Cardiac muscle cell (in vitro differentiated cells and primary cell): ENCODE data around the gene TNRC18. TPM values are rescaled to one million over a fixed set of nuclear protein-coding genes. Genes with fewer than 3 reads are reported as not detected.
"Not testable (repeated sequence)": the region's sequence is repeated elsewhere in the genome, so short reads cannot be mapped to it uniquely, and the experiment has no call there.

Experiments used
- DNase-seq, 2 donors: peaks; one replicate each; pipeline versions ENCODE4 v3.0.0 to v3.0.0-alpha.2; 2010 to 2017; ENCODE audit warnings: low read depth in 1 of 2, low spot score in 1 of 2
- H3K27ac ChIP-seq: fragments of 200-600 bp; sonication (generic); 2 replicates; pipeline ENCODE4 v1.5.1; 2016
- H3K27me3 ChIP-seq: fragments of 200-600 bp; sonication (generic); 2 replicates; pipeline ENCODE4 v1.6.0; 2016; ENCODE audit warnings: control low read depth
- H3K36me3 ChIP-seq: fragments of 200-600 bp; sonication (generic); 2 replicates; pipeline ENCODE4 v1.5.1; 2016; ENCODE audit warnings: control low read depth
- H3K4me1 ChIP-seq: fragments of 200-600 bp; sonication (generic); 2 replicates; pipeline ENCODE4 v1.8.1; 2017; ENCODE audit warnings: low read depth, mild to moderate bottlenecking, mixed run types
- H3K4me3 ChIP-seq: fragments of 200-600 bp; sonication (generic); 2 replicates; pipeline ENCODE4 v1.5.1; 2016; ENCODE audit warnings: mild to moderate bottlenecking
- H3K9me3 ChIP-seq: fragments of 200-600 bp; sonication (generic); 2 replicates; pipeline ENCODE4 v1.5.1; 2017; ENCODE audit warnings: low read depth, mild to moderate bottlenecking, control low read depth
- CTCF ChIP-seq: IDR thresholded peaks from 2 replicates; pipeline ENCODE4 v1.5.1; 2012; ENCODE audit warnings: low read depth, mild to moderate bottlenecking, low read length
- polyA plus RNA-seq: library from polyadenylated mRNA; unstranded; fragments of >200 nt; fragmentation: Nextera tagmentation; extraction: Ambion mirVana; gene quantifications from 2 replicates; pipeline ENCODE4 v1.2.1, GENCODE V29; 2016
- total RNA-seq: library from RNA; depleted of rRNA; stranded (reverse); fragments of >200 nt; gene quantifications from 2 replicates; pipeline ENCODE4 v1.2.3, GENCODE V29; 2016

Gene TNRC18
- total and polyA plus RNA-seq, 2 experiments from 2014 or later, result 15.1 to 180 TPM

GRCh38 chr7:5294169-5294987 is 129.3 kb downstream of the TNRC18 start:
- no peaks in the 10 kb centered on the region for H3K27me3 ChIP-seq
- H3K4me1 ChIP-seq, result no peaks in the 10 kb centered on the region
- TF ChIP-seq CTCF, result no peak
- no peaks in the 10 kb centered on the region for H3K36me3 ChIP-seq
- peak in 1 of 2 donors; percentile 23 for DNase-seq
- H3K9me3 ChIP-seq, result no peaks in the 10 kb centered on the region
- no peak overlapping the region for H3K4me3 ChIP-seq
- no peak overlapping the region for H3K27ac ChIP-seq

GRCh38 chr7:5291711-5292335 is 131.8 kb downstream of the TNRC18 start:
- not testable (repeated sequence) for H3K36me3 ChIP-seq, H3K4me1 ChIP-seq, DNase-seq, H3K27ac ChIP-seq, H3K27me3 ChIP-seq, H3K9me3 ChIP-seq, H3K4me3 ChIP-seq

- no peaks in the 10 kb centered on the region for H3K9me3 ChIP-seq
- H3K36me3 ChIP-seq, result no peaks in the 10 kb centered on the region
- H3K27ac ChIP-seq, result no peak overlapping the region
- no peaks in the 10 kb centered on the region for H3K27me3 ChIP-seq
- no peaks in the 10 kb centered on the region for H3K4me1 ChIP-seq
- TF ChIP-seq CTCF, result no peak
- no peak overlapping the region for H3K4me3 ChIP-seq
- no peak for DNase-seq
Measured at GRCh38 chr7:5291301-5291700, 132.3 kb downstream of the TNRC18 start.

GRCh38 chr7:5289355-5289754 is 134.3 kb downstream of the TNRC18 start:
- Histone ChIP-seq H3K9me3 (no peaks in the 10 kb centered on the region), H3K4me1 (no peaks in the 10 kb centered on the region), H3K27ac (no peak overlapping the region), H3K4me3 (no peak overlapping the region), H3K36me3 (no peaks in the 10 kb centered on the region), H3K27me3 (no peaks in the 10 kb centered on the region)
- no peak for DNase-seq
- TF ChIP-seq CTCF, result no peak

- not testable (repeated sequence) for DNase-seq, H3K27ac ChIP-seq, H3K27me3 ChIP-seq, H3K4me3 ChIP-seq, H3K4me1 ChIP-seq, H3K9me3 ChIP-seq, H3K36me3 ChIP-seq
Measured at GRCh38 chr7:5288560-5288959, 135.1 kb downstream of the TNRC18 start.

- no peaks in the 10 kb centered on the region for H3K36me3 ChIP-seq
- no peak for TF ChIP-seq CTCF
- no peaks in the 10 kb centered on the region for H3K4me1 ChIP-seq
- no peaks in the 10 kb centered on the region for H3K9me3 ChIP-seq
- H3K27me3 ChIP-seq, result no peaks in the 10 kb centered on the region
- no peak overlapping the region for H3K27ac ChIP-seq
- no peak overlapping the region for H3K4me3 ChIP-seq
- no peak for DNase-seq
Measured at GRCh38 chr7:5287802-5288201, 135.8 kb downstream of the TNRC18 start.

- H3K27me3 ChIP-seq, H3K9me3 ChIP-seq, H3K27ac ChIP-seq, H3K4me1 ChIP-seq, H3K4me3 ChIP-seq, H3K36me3 ChIP-seq, DNase-seq: not testable (repeated sequence)
Measured at GRCh38 chr7:5287373-5287772, 136.3 kb downstream of the TNRC18 start.
